Measurements from ENCODE around the gene FBLN2.

The FBLN2 gene

DNA sequence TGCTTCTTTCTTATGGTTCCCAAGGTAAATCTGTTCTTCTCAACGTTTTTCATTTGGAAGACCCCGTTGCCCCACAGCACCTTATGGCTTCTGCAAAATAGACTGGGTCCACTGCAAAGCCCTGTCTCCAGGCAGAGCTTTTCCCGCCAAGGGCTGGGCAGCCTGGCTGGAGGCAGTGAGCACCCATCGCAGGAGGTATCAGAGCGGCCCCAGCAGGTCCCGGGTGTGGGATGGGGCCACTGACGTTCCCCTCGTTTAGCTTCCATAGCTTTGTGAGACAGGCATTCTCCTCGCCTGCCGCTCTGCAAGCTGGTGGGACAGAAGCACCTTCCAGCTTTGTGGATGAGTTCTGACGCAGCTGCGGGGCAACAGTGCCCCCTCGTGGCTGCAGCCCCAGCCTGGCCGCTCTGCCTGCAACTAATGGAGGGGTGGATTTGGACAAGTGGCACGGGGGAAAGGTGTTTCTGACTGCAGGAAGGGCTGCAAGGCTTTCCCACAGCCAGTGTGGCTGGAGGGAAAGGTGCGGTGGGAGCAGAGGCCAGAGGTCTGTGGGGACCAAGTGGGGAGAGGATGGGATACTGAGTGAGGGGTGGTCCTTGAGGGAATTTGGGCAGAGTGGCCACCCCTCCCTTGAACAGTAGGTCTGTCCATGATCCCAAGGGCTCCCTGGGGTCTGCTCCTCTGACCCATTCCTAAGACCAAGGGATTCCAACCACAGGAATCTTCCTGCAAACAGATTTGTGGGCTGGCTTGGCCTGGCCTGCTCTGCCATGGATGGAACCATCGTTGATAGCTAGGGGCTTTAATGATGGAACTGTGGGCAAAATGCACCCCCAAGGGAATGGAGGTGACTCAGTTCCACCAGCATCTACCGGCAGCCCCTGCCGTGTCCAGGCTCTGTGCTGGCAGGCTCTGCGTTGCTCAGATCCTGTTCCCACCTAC is 99.4 kb downstream of the FBLN2 start:
- no peak overlapping the region for H2BK120ac ChIP-seq (ENCODE audit: low read depth, low read length)
- peak overlapping the region in 1 of 2 experiments; percentile 55 for H3K4me3 ChIP-seq (ENCODE audit: insufficient read depth in 1 of 2, low read depth in 1 of 2, low read length in 2 of 2)
- H4K91ac ChIP-seq (ENCODE audit: low read length) = no peak overlapping the region
- no peaks in the 10 kb centered on the region for H3K9me3 ChIP-seq (ENCODE audit: control insufficient read depth, low read length)
- H2AK5ac ChIP-seq (ENCODE audit: low read length, severe bottlenecking) = no peak overlapping the region
- no peak overlapping the region for H2AFZ ChIP-seq (ENCODE audit: low read depth, low read length)
- H3K36me3 ChIP-seq (ENCODE audit: control insufficient read depth in 1 of 2, insufficient read depth in 2 of 2, low read depth in 1 of 2, low read length in 2 of 2) = no peaks in the 10 kb centered on the region
- peaks cover 11% of the 10 kb centered on the region for H3K4me1 ChIP-seq (ENCODE audit: control insufficient read depth, insufficient read depth, low read depth, low read length)
- H2BK15ac ChIP-seq (ENCODE audit: low read depth, poor library complexity, severe bottlenecking) = peak overlapping the region; percentile 9
- H3K14ac ChIP-seq (ENCODE audit: low read length in 2 of 2) = no peak overlapping the region
- peak overlapping the region in 1 of 2 experiments; percentile 8 for H2BK12ac ChIP-seq (ENCODE audit: low read length in 2 of 2)
- H3K79me1 ChIP-seq (replicated peaks; ENCODE audit: low read length, poor library complexity, severe bottlenecking) = no peaks in the 10 kb centered on the region
- H3K23ac ChIP-seq (ENCODE audit: low read length in 2 of 2) = no peak overlapping the region
- H3K27me3 ChIP-seq (ENCODE audit: control insufficient read depth in 1 of 2, insufficient read depth in 1 of 2, low read length in 2 of 2) = peaks cover 0 to 38% of the 10 kb centered on the region in 2 experiments
- H3K9ac ChIP-seq (ENCODE audit: low read length) = peak overlapping the region; percentile 64
- WGBS = 15% methylated on average over 20 of the region's 20 CpGs
- H3K27ac ChIP-seq (ENCODE audit: low read length, poor library complexity, severe bottlenecking) = no peak overlapping the region
- no peak overlapping the region for H3K4me2 ChIP-seq (ENCODE audit: low read length, poor library complexity, severe bottlenecking)
- no peak overlapping the region for H3K18ac ChIP-seq (ENCODE audit: low read depth in 1 of 2, low read length in 2 of 2)
- H3K4ac ChIP-seq (ENCODE audit: low read depth in 1 of 2, low read length in 2 of 2) = no peak overlapping the region
- peak; percentile 71 for DNase-seq
- no peak overlapping the region for H2BK5ac ChIP-seq (ENCODE audit: low read depth, low read length, poor library complexity, severe bottlenecking)
- no peak overlapping the region for H4K8ac ChIP-seq (ENCODE audit: low read length)

DNA sequence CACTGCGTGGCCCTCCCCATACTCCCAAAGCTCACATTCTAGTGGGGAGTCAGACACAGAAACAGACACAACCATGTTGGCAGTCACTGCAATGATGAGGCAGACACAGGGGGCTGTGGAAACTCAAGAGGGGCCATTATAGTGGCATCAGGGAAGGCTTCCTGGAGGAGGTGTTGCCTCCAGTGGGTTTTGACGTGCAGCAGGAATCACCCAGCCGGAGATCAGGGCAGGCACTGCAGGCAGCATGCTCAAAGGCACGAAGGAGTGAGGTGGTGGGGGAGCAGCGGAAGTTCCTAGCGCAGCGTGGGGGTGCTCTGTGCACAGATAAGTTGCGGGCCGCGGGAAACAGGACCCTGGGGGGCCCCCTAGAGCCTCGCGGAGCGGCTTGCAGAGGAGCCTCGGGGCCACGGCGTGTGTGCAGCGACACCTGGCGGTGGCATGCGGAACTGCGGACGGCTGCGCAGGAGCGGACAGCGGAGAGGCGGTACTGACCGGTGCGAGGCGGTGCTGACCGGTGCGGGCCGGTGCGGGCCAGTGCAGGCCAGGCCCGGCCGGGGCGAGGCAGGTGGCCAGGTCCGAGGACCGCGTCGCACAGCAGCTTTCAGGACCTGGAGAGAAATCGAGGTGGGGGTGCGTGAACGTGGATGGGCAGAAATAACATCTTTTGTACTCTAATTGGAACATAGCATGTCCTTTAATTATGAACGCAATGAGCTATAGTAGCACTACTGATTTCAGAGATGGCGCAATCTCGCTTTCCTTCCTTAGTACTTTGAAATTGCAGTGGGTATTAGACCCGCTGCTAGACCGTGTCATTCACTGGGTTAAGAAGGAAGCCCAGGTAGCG is 101.5 kb downstream of the FBLN2 start:
- DNase-seq = peak; percentile 66
- Histone ChIP-seq H4K91ac (ENCODE audit: low read length) (no peak overlapping the region), H3K4me2 (ENCODE audit: low read length, poor library complexity, severe bottlenecking) (peak overlapping the region; percentile 56), H3K9me3 (ENCODE audit: control insufficient read depth, low read length) (no peaks in the 10 kb centered on the region), H3K9ac (ENCODE audit: low read length) (peak overlapping the region; percentile 81), H3K36me3 (ENCODE audit: control insufficient read depth in 1 of 2, insufficient read depth in 2 of 2, low read depth in 1 of 2, low read length in 2 of 2) (no peaks in the 10 kb centered on the region), H2BK120ac (ENCODE audit: low read depth, low read length) (no peak overlapping the region), H3K14ac (ENCODE audit: low read length in 2 of 2) (no peak overlapping the region), H2BK5ac (ENCODE audit: low read depth, low read length, poor library complexity, severe bottlenecking) (no peak overlapping the region), H2BK12ac (ENCODE audit: low read length in 2 of 2) (no peak overlapping the region), H3K4me3 (ENCODE audit: insufficient read depth in 1 of 2, low read depth in 1 of 2, low read length in 2 of 2) (no peak overlapping the region), H4K8ac (ENCODE audit: low read length) (no peak overlapping the region), H3K27ac (ENCODE audit: low read length, poor library complexity, severe bottlenecking) (no peak overlapping the region), H3K27me3 (ENCODE audit: control insufficient read depth in 1 of 2, insufficient read depth in 1 of 2, low read length in 2 of 2) (peaks cover 6 to 46% of the 10 kb centered on the region in 2 experiments), H3K79me1 (replicated peaks; ENCODE audit: low read length, poor library complexity, severe bottlenecking) (no peaks in the 10 kb centered on the region), H2BK15ac (ENCODE audit: low read depth, poor library complexity, severe bottlenecking) (no peak overlapping the region), H3K23ac (ENCODE audit: low read length in 2 of 2) (no peak overlapping the region), H2AFZ (ENCODE audit: low read depth, low read length) (no peak overlapping the region), H3K4ac (ENCODE audit: low read depth in 1 of 2, low read length in 2 of 2) (no peak overlapping the region), H2AK5ac (ENCODE audit: low read length, severe bottlenecking) (no peak overlapping the region), H3K4me1 (ENCODE audit: control insufficient read depth, insufficient read depth, low read depth, low read length) (peaks cover 14% of the 10 kb centered on the region), H3K18ac (ENCODE audit: low read depth in 1 of 2, low read length in 2 of 2) (no peak overlapping the region)
- WGBS = 19% methylated on average over 43 of the region's 48 CpGs

- Histone ChIP-seq H3K4ac (ENCODE audit: low read depth in 1 of 2, low read length in 2 of 2) (no peak overlapping the region), H2AFZ (ENCODE audit: low read depth, low read length) (no peak overlapping the region), H2BK5ac (ENCODE audit: low read depth, low read length, poor library complexity, severe bottlenecking) (no peak overlapping the region), H3K9me3 (ENCODE audit: control insufficient read depth, low read length) (no peaks in the 10 kb centered on the region), H4K8ac (ENCODE audit: low read length) (no peak overlapping the region), H3K9ac (ENCODE audit: low read length) (peak overlapping the region; percentile 81), H3K36me3 (ENCODE audit: control insufficient read depth in 1 of 2, insufficient read depth in 2 of 2, low read depth in 1 of 2, low read length in 2 of 2) (no peaks in the 10 kb centered on the region), H3K27ac (ENCODE audit: low read length, poor library complexity, severe bottlenecking) (no peak overlapping the region), H3K4me2 (ENCODE audit: low read length, poor library complexity, severe bottlenecking) (no peak overlapping the region), H4K91ac (ENCODE audit: low read length) (no peak overlapping the region), H2BK12ac (ENCODE audit: low read length in 2 of 2) (peak overlapping the region in 1 of 2 experiments; percentile 18), H3K14ac (ENCODE audit: low read length in 2 of 2) (no peak overlapping the region), H3K4me1 (ENCODE audit: control insufficient read depth, insufficient read depth, low read depth, low read length) (peaks cover 15% of the 10 kb centered on the region), H3K18ac (ENCODE audit: low read depth in 1 of 2, low read length in 2 of 2) (no peak overlapping the region), H2BK15ac (ENCODE audit: low read depth, poor library complexity, severe bottlenecking) (no peak overlapping the region), H2BK120ac (ENCODE audit: low read depth, low read length) (no peak overlapping the region), H3K27me3 (ENCODE audit: control insufficient read depth in 1 of 2, insufficient read depth in 1 of 2, low read length in 2 of 2) (peaks cover 12 to 52% of the 10 kb centered on the region in 2 experiments), H2AK5ac (ENCODE audit: low read length, severe bottlenecking) (no peak overlapping the region), H3K23ac (ENCODE audit: low read length in 2 of 2) (no peak overlapping the region), H3K79me1 (replicated peaks; ENCODE audit: low read length, poor library complexity, severe bottlenecking) (no peaks in the 10 kb centered on the region), H3K4me3 (ENCODE audit: insufficient read depth in 1 of 2, low read depth in 1 of 2, low read length in 2 of 2) (no peak overlapping the region)
- no peak for DNase-seq
- 91% methylated on average over 9 of the region's 9 CpGs for WGBS
These were observed 102.1 kb downstream of the FBLN2 start for GRCh38 chr3:13651057-13651400.

Data from mesenchymal stem cell (in vitro differentiated cells and primary cell).